Suprapubic skin (tissue), 4 donors: ENCODE measurements around the gene FAM53A. TPM values are rescaled to one million over a fixed set of nuclear protein-coding genes. Genes with fewer than 3 reads are reported as not detected.
A peak's percentile ranks its signal among the peaks of the same experiment; 100 is the strongest.

Source experiments
- DNase-seq, 2 donors: peaks; one replicate each; pipeline ENCODE4 v3.0.0-alpha.2; 2019; ENCODE audit warnings: low spot score in 2 of 2
- H3K27ac ChIP-seq: fragments of 200-600 bp; sonication (generic); one replicate; pipeline ENCODE4 v1.5.1; 2019
- H3K27me3 ChIP-seq: fragments of 200-600 bp; sonication (generic); one replicate; pipeline ENCODE4 v1.5.1; 2019
- H3K36me3 ChIP-seq: fragments of 200-600 bp; sonication (generic); one replicate; pipeline ENCODE4 v1.5.1; 2019
- H3K4me1 ChIP-seq: fragments of 200-600 bp; sonication (generic); one replicate; pipeline ENCODE4 v1.5.1; 2019
- H3K4me3 ChIP-seq: fragments of 200-600 bp; sonication (generic); one replicate; pipeline ENCODE4 v1.5.1; 2019; ENCODE audit warnings: mild to moderate bottlenecking
- H3K9me3 ChIP-seq: fragments of 200-600 bp; sonication (generic); one replicate; pipeline ENCODE4 v1.5.1; 2019
- CTCF ChIP-seq, 2 donors: fragments of 200-600 bp in 1 of 2; fragments of 450-650 bp in 1 of 2; sonication (generic) in 1 of 2; IDR thresholded peaks; one replicate each; pipeline ENCODE4 v1.5.1; 2016 to 2019; ENCODE audit warnings: antibody characterized with exemption in 2 of 2, mild to moderate bottlenecking in 1 of 2, moderate library complexity in 1 of 2
- EP300 ChIP-seq: sonication (generic); formaldehyde crosslinking; IDR thresholded peaks from one replicate; pipeline ENCODE4 v1.6.1; 2017; ENCODE audit warnings: antibody characterized with exemption
- POLR2A ChIP-seq, 2 donors: fragments of 450-650 bp; IDR thresholded peaks; one replicate each; pipeline ENCODE4 v1.6.1; 2017; ENCODE audit warnings: antibody characterized with exemption in 2 of 2, mild to moderate bottlenecking in 2 of 2, moderate library complexity in 2 of 2
- POLR2AphosphoS5 ChIP-seq, 3 donors: sonication (generic); formaldehyde crosslinking; IDR thresholded peaks; one replicate each; pipeline ENCODE4 v1.6.1; 2017; ENCODE audit warnings: antibody characterized with exemption in 3 of 3
- WGBS: methylation state at CpG from one replicate; pipeline ENCODE4 v1.1.5; 2018; 5-methylcytosine and 5-hydroxymethylcytosine counted together
- total RNA-seq, 4 donors: library from RNA; depleted of rRNA; stranded (reverse); fragments of >200 nt; gene quantifications; one replicate each; pipeline ENCODE4 v1.1.0, GENCODE V29; 2016

The FAM53A gene
- total RNA-seq, 4 donors from 2014 or later: 2.2 to 8.0 (median 4.9) TPM

- H3K27me3 ChIP-seq: peaks cover 5% of the 10 kb centered on the region
- H3K4me1 ChIP-seq: no peaks in the 10 kb centered on the region
- DNase-seq: peak in 1 of 2 donors; percentile 51
- H3K36me3 ChIP-seq: no peaks in the 10 kb centered on the region
- no peak overlapping the region for H3K4me3 ChIP-seq
- H3K27ac ChIP-seq: no peak overlapping the region
- TF ChIP-seq POLR2AphosphoS5 (IDR thresholded peaks at IDR 0.05) (no peak), POLR2A (IDR thresholded peaks at IDR 0.05) (no peak), CTCF (IDR thresholded peaks at IDR 0.05) (no peak), EP300 (no peak)
- H3K9me3 ChIP-seq: no peaks in the 10 kb centered on the region
- WGBS: 100% methylated on average over 3 of the region's 11 CpGs
Measured at GRCh38 chr4:1638873-1639272, 45.2 kb downstream of the FAM53A start.

- Histone ChIP-seq H3K9me3 (no peaks in the 10 kb centered on the region), H3K36me3 (no peaks in the 10 kb centered on the region), H3K4me1 (no peaks in the 10 kb centered on the region), H3K27me3 (peaks cover 7% of the 10 kb centered on the region), H3K4me3 (no peak overlapping the region), H3K27ac (no peak overlapping the region)
- peak in 1 of 2 donors; percentile 51 for DNase-seq
- 92% methylated on average over 5 of the region's 10 CpGs for WGBS
- TF ChIP-seq EP300 (no peak), POLR2A (IDR thresholded peaks at IDR 0.05) (no peak), POLR2AphosphoS5 (IDR thresholded peaks at IDR 0.05) (no peak), CTCF (IDR thresholded peaks at IDR 0.05) (no peak)
Measured at GRCh38 chr4:1638272-1638598, 45.9 kb downstream of the FAM53A start.

- H3K27me3 ChIP-seq: peaks cover 7% of the 10 kb centered on the region
- WGBS: 88% methylated on average over 6 of the region's 12 CpGs
- no peaks in the 10 kb centered on the region for H3K9me3 ChIP-seq
- TF ChIP-seq POLR2A (IDR thresholded peaks at IDR 0.05) (no peak), EP300 (no peak), CTCF (IDR thresholded peaks at IDR 0.05) (no peak), POLR2AphosphoS5 (IDR thresholded peaks at IDR 0.05) (no peak)
- H3K36me3 ChIP-seq: no peaks in the 10 kb centered on the region
- H3K4me1 ChIP-seq: no peaks in the 10 kb centered on the region
- H3K4me3 ChIP-seq: no peak overlapping the region
- no peak for DNase-seq
- H3K27ac ChIP-seq: no peak overlapping the region
Measured at GRCh38 chr4:1637580-1638271, 46.4 kb downstream of the FAM53A start.

GRCh38 chr4:1636490-1637211, 47.5 kb downstream of the FAM53A start:
- Histone ChIP-seq H3K27ac (no peak overlapping the region), H3K4me1 (no peaks in the 10 kb centered on the region), H3K36me3 (no peaks in the 10 kb centered on the region), H3K27me3 (peaks cover 7% of the 10 kb centered on the region), H3K4me3 (no peak overlapping the region), H3K9me3 (no peaks in the 10 kb centered on the region)
- TF ChIP-seq CTCF (IDR thresholded peaks at IDR 0.05) (no peak), POLR2AphosphoS5 (IDR thresholded peaks at IDR 0.05) (no peak), POLR2A (IDR thresholded peaks at IDR 0.05) (no peak), EP300 (no peak)
- WGBS: 94% methylated on average over 13 of the region's 30 CpGs
- DNase-seq: no peak

GRCh38 chr4:1635464-1635863, 48.6 kb downstream of the FAM53A start:
- no peak overlapping the region for H3K27ac ChIP-seq
- H3K4me1 ChIP-seq: no peaks in the 10 kb centered on the region
- H3K27me3 ChIP-seq: peaks cover 7% of the 10 kb centered on the region
- no peaks in the 10 kb centered on the region for H3K36me3 ChIP-seq
- no peaks in the 10 kb centered on the region for H3K9me3 ChIP-seq
- H3K4me3 ChIP-seq: no peak overlapping the region
- WGBS: 97% methylated on average over 7 of the region's 7 CpGs
- TF ChIP-seq POLR2AphosphoS5 (IDR thresholded peaks at IDR 0.05) (no peak), POLR2A (IDR thresholded peaks at IDR 0.05) (no peak), EP300 (no peak), CTCF (IDR thresholded peaks at IDR 0.05) (no peak)
- no peak for DNase-seq
